CD4-positive, alpha-beta T cell (primary cell): ENCODE results near the gene RAD51B. TPM values are rescaled to one million over a fixed set of nuclear protein-coding genes. Genes with fewer than 3 reads are reported as not detected.

ENCODE experiments used
- ATAC-seq: fragments of 200-7000 bp; cut with Tn5 transposase; one replicate; pipeline ENCODE4 v1.10.0; 2022; ENCODE audit warnings: mild to moderate bottlenecking; ENCODE audit not compliant: poor library complexity
- CTCF ChIA-PET: fragments of 350-600 bp; sonication (Branson Sonifier 250); formaldehyde crosslinking; loops from one replicate; lab custom pipeline; 2021; ENCODE audit warnings: antibody characterized with exemption, inconsistent platforms; lab: Charles Lee
- POLR2A ChIA-PET: fragments of 350-600 bp; sonication (Branson Sonifier 250); formaldehyde crosslinking; loops from one replicate; lab custom pipeline; 2021; ENCODE audit warnings: antibody characterized with exemption, inconsistent platforms; lab: Charles Lee
- DNase-seq, 14 experiments: peaks; one replicate each; pipeline ENCODE4 v3.0.0-alpha.2; 2013 to 2020; ENCODE audit warnings: mixed read lengths in 2 of 14
- H3K27ac ChIP-seq, 2 donors: one replicate each; pipeline versions ENCODE4 v1.5.1 to v1.7.0; 2013; ENCODE audit warnings: low read length in 2 of 2, low read depth in 1 of 2, mild to moderate bottlenecking in 1 of 2
- H3K27me3 ChIP-seq, 2 experiments: 1 replicate in 1 of 2; 2 replicates in 1 of 2; pipeline versions ENCODE4 v1.6.1 to v1.7.0; 2013; ENCODE audit warnings: low read length in 2 of 2, control low read depth in 1 of 2, mild to moderate bottlenecking in 1 of 2, moderate library complexity in 1 of 2; ENCODE audit not compliant: insufficient read depth in 2 of 2, control insufficient read depth in 1 of 2
- H3K36me3 ChIP-seq: one replicate; pipeline ENCODE4 v1.6.1; 2013; ENCODE audit warnings: low read length, control low read depth; ENCODE audit not compliant: insufficient read depth
- H3K4me1 ChIP-seq: one replicate; pipeline ENCODE4 v1.6.1; 2013; ENCODE audit warnings: low read length, control low read depth; ENCODE audit not compliant: insufficient read depth
- H3K4me3 ChIP-seq: one replicate; pipeline ENCODE4 v1.5.1; 2013; ENCODE audit warnings: mild to moderate bottlenecking, low read length, moderate library complexity
- H3K9me3 ChIP-seq, 2 experiments: 1 replicate in 1 of 2; 2 replicates in 1 of 2; pipeline versions ENCODE4 v1.6.1 to v1.7.0; 2013; ENCODE audit warnings: low read length in 2 of 2, mild to moderate bottlenecking in 2 of 2, control low read depth in 1 of 2, moderate library complexity in 1 of 2; ENCODE audit not compliant: control insufficient read depth in 1 of 2, insufficient read depth in 1 of 2
- H3K27ac Mint-ChIP-seq: one replicate; pipeline ENCODE4 v1.8.0; 2020; ENCODE audit warnings: mixed read lengths
- H3K27me3 Mint-ChIP-seq: one replicate; pipeline ENCODE4 v1.8.0; 2021; ENCODE audit warnings: mixed read lengths
- H3K36me3 Mint-ChIP-seq: one replicate; pipeline ENCODE4 v1.8.0; 2021; ENCODE audit warnings: low read depth, mixed read lengths
- H3K4me1 Mint-ChIP-seq: one replicate; pipeline ENCODE4 v1.8.0; 2021; ENCODE audit warnings: low read depth, mixed read lengths
- H3K4me3 Mint-ChIP-seq: one replicate; pipeline ENCODE4 v1.8.0; 2020; ENCODE audit warnings: mild to moderate bottlenecking, mixed read lengths
- H3K9me3 Mint-ChIP-seq: one replicate; pipeline ENCODE4 v1.8.0; 2020; ENCODE audit warnings: mixed read lengths
- CTCF ChIP-seq: fragments of 200-600 bp; IDR thresholded peaks from one replicate; pipeline ENCODE4 v1.8.0; 2022; ENCODE audit warnings: antibody characterized with exemption, mild to moderate bottlenecking
- intact Hi-C, 2 experiments: fragments of 100-400 bp; cut with DNase I in 1 of 2; cut with micrococcal nuclease in 1 of 2; formaldehyde crosslinking; loops; one replicate each; pipeline versions ENCODE4 v1.15.1 to v1.9.0; 2023 to 2025; cut with DNase I, micrococcal nuclease
- total RNA-seq, 174 experiments: library from RNA in 2 of 174; stranded (reverse) in 2 of 174; gene quantifications; one replicate each; pipeline ENCODE4 v1.2.3 and lab custom pipeline; 2021 to 2026

The RAD51B gene
- total RNA-seq, 2 experiments from 2014 or later, result 18.4 to 20.0 TPM

- peak overlapping the region in 1 of 2 donors; percentile 45 for H3K27ac ChIP-seq
- H3K4me3 Mint-ChIP-seq, result peak overlapping the region; percentile 32
- peaks cover 22% of the 10 kb centered on the region for H3K4me1 ChIP-seq
- no peaks in the 10 kb centered on the region for H3K27me3 Mint-ChIP-seq
- no peaks in the 10 kb centered on the region for H3K27me3 ChIP-seq
- H3K9me3 Mint-ChIP-seq, result no peaks in the 10 kb centered on the region
- no peak overlapping the region for H3K4me3 ChIP-seq
- intact Hi-C loops, result loop anchor here in 1 of 2 experiments (10.0 kb wide), 1 partner anchor 415 kb away; no protein-coding TSS in a partner anchor
- no peak for TF ChIP-seq CTCF
- no peaks in the 10 kb centered on the region for H3K9me3 ChIP-seq
- no peaks in the 10 kb centered on the region for H3K36me3 ChIP-seq
- POLR2A ChIA-PET, result interaction anchor here (0.6 to 2.0 kb wide), 2 partner anchors 238 to 533 kb away, joined by 3 to 4 read pairs; no protein-coding TSS in a partner anchor
- no peaks in the 10 kb centered on the region for H3K36me3 Mint-ChIP-seq
- no peak for DNase-seq
- H3K27ac Mint-ChIP-seq, result peak overlapping the region; percentile 77
- no peak for ATAC-seq
- CTCF ChIA-PET, result no interaction called here
- peaks cover 55% of the 10 kb centered on the region for H3K4me1 Mint-ChIP-seq
These were observed 449.8 kb downstream of the RAD51B start for GRCh38 chr14:68269136-68269927.

DNA sequence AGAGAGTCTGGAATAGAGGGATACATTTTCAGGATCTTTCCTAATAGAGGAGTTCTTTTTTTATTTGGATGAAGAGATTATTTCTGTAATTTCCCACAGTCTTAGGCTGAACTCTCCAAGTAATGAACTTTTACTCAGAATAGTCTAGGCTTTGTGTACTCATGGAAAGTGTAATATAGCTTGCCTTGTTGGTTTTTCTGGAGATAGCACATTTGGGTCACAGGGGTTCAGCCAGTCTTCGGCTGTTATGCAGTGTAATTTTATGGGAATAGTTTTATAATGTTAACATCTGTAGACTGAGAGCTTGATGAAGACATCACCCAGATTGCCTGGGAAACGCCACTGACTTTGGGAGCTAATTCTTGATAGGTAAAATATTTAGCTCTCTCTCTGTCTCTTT lies 450.8 kb downstream of the RAD51B start:
- CTCF ChIA-PET, result interaction anchor here (1.2 kb wide), 1 partner anchor 10 kb away, joined by 3 read pairs; no protein-coding TSS in a partner anchor
- TF ChIP-seq CTCF, result no peak
- ATAC-seq, result no peak
- no peak overlapping the region for H3K4me3 Mint-ChIP-seq
- Histone ChIP-seq H3K27ac (no peak overlapping the region), H3K36me3 (no peaks in the 10 kb centered on the region), H3K9me3 (no peaks in the 10 kb centered on the region), H3K4me1 (peaks cover 23% of the 10 kb centered on the region), H3K27me3 (no peaks in the 10 kb centered on the region), H3K4me3 (no peak overlapping the region)
- peaks cover 61% of the 10 kb centered on the region for H3K4me1 Mint-ChIP-seq
- peak overlapping the region; percentile 77 for H3K27ac Mint-ChIP-seq
- POLR2A ChIA-PET, result interaction anchor here (0.7 to 2.1 kb wide), 7 partner anchors 9 to 546 kb away, joined by 3 to 6 read pairs (median 4); no protein-coding TSS in a partner anchor
- intact Hi-C loops, result no loop called here
- H3K36me3 Mint-ChIP-seq, result no peaks in the 10 kb centered on the region
- no peaks in the 10 kb centered on the region for H3K27me3 Mint-ChIP-seq
- H3K9me3 Mint-ChIP-seq, result no peaks in the 10 kb centered on the region
- no peak for DNase-seq

- H3K4me3 ChIP-seq, result no peak overlapping the region
- POLR2A ChIA-PET, result interaction anchor here (1.3 to 2.1 kb wide), 3 partner anchors 13 to 519 kb away, joined by 3 to 6 read pairs (median 3); no protein-coding TSS in a partner anchor
- Mint-ChIP-seq H3K9me3 (no peaks in the 10 kb centered on the region), H3K4me1 (peaks cover 70% of the 10 kb centered on the region), H3K27me3 (no peaks in the 10 kb centered on the region), H3K4me3 (no peak overlapping the region), H3K27ac (peak overlapping the region; percentile 18), H3K36me3 (no peaks in the 10 kb centered on the region)
- H3K36me3 ChIP-seq, result no peaks in the 10 kb centered on the region
- no peak overlapping the region for H3K27ac ChIP-seq
- ATAC-seq (no peak), DNase-seq (peak in 2 of 14 experiments; percentile 21 to 41)
- CTCF ChIA-PET, result no interaction called here
- no peaks in the 10 kb centered on the region for H3K9me3 ChIP-seq
- peaks cover 31% of the 10 kb centered on the region for H3K4me1 ChIP-seq
- no peaks in the 10 kb centered on the region for H3K27me3 ChIP-seq
- no peak for TF ChIP-seq CTCF
- intact Hi-C loops, result no loop called here
These were observed 452.4 kb downstream of the RAD51B start for GRCh38 chr14:68271913-68272391.
